BE2C (cell line): ENCODE measurements around the gene GTF2IRD1.
A peak's percentile ranks its signal among the peaks of the same experiment; 100 is the strongest.

Experiments used
- DNase-seq: peaks from one replicate; pipeline ENCODE4 v3.0.0-alpha.2; 2020
- H3K27me3 ChIP-seq: fragments of 250-450 bp; sonication (Bioruptor Pico); 2 replicates; pipeline ENCODE4 v1.5.1; 2020; ENCODE audit warnings: mild to moderate bottlenecking
- H3K36me3 ChIP-seq: fragments of 250-450 bp; sonication (Bioruptor Pico); 2 replicates; pipeline ENCODE4 v1.5.1; 2020; ENCODE audit warnings: mild to moderate bottlenecking
- H3K4me1 ChIP-seq: fragments of 250-450 bp; sonication (Bioruptor Pico); 2 replicates; pipeline ENCODE4 v1.5.1; 2020
- H3K4me3 ChIP-seq: 2 replicates; pipeline ENCODE4 v1.5.1; 2011; ENCODE audit warnings: low read depth, low read length
- H3K9me3 ChIP-seq: fragments of 250-450 bp; sonication (Bioruptor Pico); 2 replicates; pipeline ENCODE4 v1.5.1; 2020
- CTCF ChIP-seq: IDR thresholded peaks from 2 replicates; pipeline ENCODE4 v1.5.1; 2012; ENCODE audit warnings: mild to moderate bottlenecking, low read depth, low read length

Gene GTF2IRD1

GRCh38 chr7:74606909-74607510 is 153.3 kb downstream of the GTF2IRD1 start:
- H3K9me3 ChIP-seq, result no peaks in the 10 kb centered on the region
- H3K4me1 ChIP-seq, result peaks cover 13% of the 10 kb centered on the region
- TF ChIP-seq CTCF, result no peak
- H3K36me3 ChIP-seq, result no peaks in the 10 kb centered on the region
- no peak for DNase-seq
- peak overlapping the region; percentile 59 for H3K4me3 ChIP-seq
- H3K27me3 ChIP-seq, result no peaks in the 10 kb centered on the region

GRCh38 chr7:74612015-74612829 is 158.5 kb downstream of the GTF2IRD1 start:
- Histone ChIP-seq H3K4me3 (no peak overlapping the region), H3K27me3 (no peaks in the 10 kb centered on the region), H3K4me1 (peaks cover 13% of the 10 kb centered on the region), H3K9me3 (no peaks in the 10 kb centered on the region), H3K36me3 (no peaks in the 10 kb centered on the region)
- no peak for TF ChIP-seq CTCF
- DNase-seq, result peak; percentile 81

GRCh38 chr7:74615933-74616780 is 162.5 kb downstream of the GTF2IRD1 start:
- Histone ChIP-seq H3K4me1 (peaks cover 17% of the 10 kb centered on the region), H3K4me3 (no peak overlapping the region), H3K36me3 (no peaks in the 10 kb centered on the region), H3K27me3 (no peaks in the 10 kb centered on the region), H3K9me3 (no peaks in the 10 kb centered on the region)
- no peak for DNase-seq
- TF ChIP-seq CTCF, result no peak

- H3K4me3 ChIP-seq, result no peak overlapping the region
- peak; percentile 50 for DNase-seq
- H3K36me3 ChIP-seq, result no peaks in the 10 kb centered on the region
- no peak for TF ChIP-seq CTCF
- no peaks in the 10 kb centered on the region for H3K9me3 ChIP-seq
- peaks cover 16% of the 10 kb centered on the region for H3K4me1 ChIP-seq
- no peaks in the 10 kb centered on the region for H3K27me3 ChIP-seq
Observed at GRCh38 chr7:74617180-74617744, 163.6 kb downstream of the GTF2IRD1 start.

GRCh38 chr7:74619235-74619860 is 165.6 kb downstream of the GTF2IRD1 start:
- peak; percentile 24 for DNase-seq
- H3K4me3 ChIP-seq, result no peak overlapping the region
- TF ChIP-seq CTCF, result no peak

More at GRCh38 chr7:74619235-74619860, 165.6 kb downstream of the GTF2IRD1 start:
- Histone ChIP-seq H3K36me3 (no peaks in the 10 kb centered on the region), H3K27me3 (no peaks in the 10 kb centered on the region), H3K4me1 (peaks cover 10% of the 10 kb centered on the region), H3K9me3 (no peaks in the 10 kb centered on the region)
